K562 (cell line): Measurements from ENCODE around the gene RETREG1. TPM values are rescaled to one million over a fixed set of nuclear protein-coding genes. Genes with fewer than 3 reads are reported as not detected.

ENCODE experiments used
- ATAC-seq: fragments of 200-7000 bp; cut with Tn5 transposase; 3 replicates; pipeline ENCODE4 v1.9.1; 2020; ENCODE audit warnings: moderate library complexity
- BruUV-seq: library from RNA; stranded (reverse); fragments of 400-500 nt; replicated peaks from 2 replicates; lab custom pipeline; 2021; lab: Mats Ljungman, UMichigan
- CTCF ChIA-PET: fragments of 300-600 bp; formaldehyde crosslinking; extraction: SDS; loops from one replicate; lab custom pipeline; 2021; ENCODE audit warnings: low intra/inter-chr PET ratio; lab: Yijun Ruan, JAX
- POLR2A ChIA-PET: fragments of 300-600, 350-650 bp; sonication (Branson Sonifier 250); formaldehyde crosslinking; extraction: SDS; loops from one replicate; lab custom pipeline; 2021; ENCODE audit warnings: antibody characterized with exemption, inconsistent platforms; lab: Yijun Ruan, JAX
- DNase-seq, 4 experiments: peaks; one replicate each; pipeline versions ENCODE4 v3.0.0 to v3.0.0-alpha.2; 2011 to 2018; ENCODE audit warnings: low spot score in 3 of 4, mixed read lengths in 3 of 4; ENCODE audit errors: extremely low read depth in 1 of 4
- FAIRE-seq: peaks from 2 replicates; lab custom pipeline; 2011; peaks lifted over from hg19 to GRCh38; lab: Jason Lieb, UNC
- H2AFZ ChIP-seq: 2 replicates; pipeline ENCODE4 v1.6.0; 2011; ENCODE audit warnings: low read depth, low read length, control low read depth, inconsistent platforms
- H3K27ac ChIP-seq: fragments of 200-600 bp; 3 replicates; pipeline ENCODE4 v1.8.0; 2011; ENCODE audit warnings: low read depth, mild to moderate bottlenecking, control low read depth, inconsistent platforms, low read length, moderate library complexity, mixed read lengths; ENCODE audit errors: extremely low read depth
- H3K27me3 ChIP-seq, 2 experiments: fragments of 300-600 bp in 1 of 2; 2 replicates in 1 of 2; 3 replicates in 1 of 2; pipeline versions ENCODE4 v1.6.0 to v1.8.0; 2011; ENCODE audit warnings: inconsistent platforms in 2 of 2, low read length in 2 of 2, mild to moderate bottlenecking in 1 of 2, mixed read lengths in 1 of 2, moderate library complexity in 1 of 2; ENCODE audit not compliant: control insufficient read depth in 2 of 2, insufficient read depth in 2 of 2
- H3K36me3 ChIP-seq: fragments of 300-600 bp; 3 replicates; pipeline ENCODE4 v1.8.0; 2011; ENCODE audit warnings: mild to moderate bottlenecking, low read length, inconsistent platforms; ENCODE audit not compliant: control insufficient read depth, insufficient read depth
- H3K4me1 ChIP-seq, 2 experiments: fragments of 200-600 bp in 1 of 2; replicated peaks in 1 of 2; 2 replicates in 1 of 2; 3 replicates in 1 of 2; pipeline versions ENCODE4 v1.5.1 to v1.8.0; 2011; ENCODE audit warnings: inconsistent platforms in 2 of 2, low read length in 2 of 2, mild to moderate bottlenecking in 1 of 2, mixed read lengths in 1 of 2, moderate library complexity in 1 of 2; ENCODE audit not compliant: control insufficient read depth in 2 of 2, insufficient read depth in 2 of 2
- H3K4me2 ChIP-seq: 2 replicates; pipeline ENCODE4 v1.6.1; 2011; ENCODE audit warnings: low read length, control low read depth, inconsistent platforms, mixed read lengths; ENCODE audit not compliant: insufficient read depth
- H3K4me3 ChIP-seq: fragments of 200-600 bp; sonication (generic), shearing (Covaris generic); 2 replicates; pipeline ENCODE4 v1.5.1; 2016; ENCODE audit warnings: control low read depth, inconsistent platforms
- H3K79me2 ChIP-seq: fragments of 200-600 bp; 3 replicates; pipeline ENCODE4 v1.8.0; 2011; ENCODE audit warnings: low read length, inconsistent platforms; ENCODE audit not compliant: control insufficient read depth, insufficient read depth
- H3K9ac ChIP-seq, 2 experiments: 2 replicates each; pipeline versions ENCODE4 v1.6.0 to v1.6.1; 2011; ENCODE audit warnings: low read depth in 2 of 2, low read length in 2 of 2, control low read depth in 1 of 2, inconsistent platforms in 1 of 2, mild to moderate bottlenecking in 1 of 2, mixed read lengths in 1 of 2; ENCODE audit not compliant: insufficient read depth in 1 of 2
- H3K9me1 ChIP-seq: one replicate; pipeline ENCODE4 v1.6.0; 2011; ENCODE audit warnings: inconsistent platforms, mild to moderate bottlenecking, low read length, moderate library complexity; ENCODE audit not compliant: control insufficient read depth, insufficient read depth
- H3K9me3 ChIP-seq: replicated peaks from 2 replicates; pipeline ENCODE4 v1.5.1; 2011; ENCODE audit warnings: low read depth, low read length, inconsistent platforms; ENCODE audit not compliant: control insufficient read depth, insufficient read depth
- H4K20me1 ChIP-seq: replicated peaks from 2 replicates; pipeline ENCODE4 v1.6.1; 2011; ENCODE audit warnings: low read length, inconsistent platforms, mixed read lengths; ENCODE audit not compliant: control insufficient read depth, insufficient read depth
- ATF6 ChIP-seq: sonication (generic); formaldehyde crosslinking; IDR thresholded peaks from 2 replicates; pipeline ENCODE4 v1.4.0; 2020; ENCODE audit warnings: mild to moderate bottlenecking, missing genetic modification reagents
- CCNT2 ChIP-seq: IDR thresholded peaks from 2 replicates; pipeline ENCODE4 v1.6.1; 2011; ENCODE audit warnings: borderline replicate concordance, low read depth, mild to moderate bottlenecking, moderate library complexity, mixed read lengths, low read length; ENCODE audit not compliant: insufficient read length; ENCODE audit errors: extremely low read depth
- KLF16 ChIP-seq: IDR thresholded peaks from 2 replicates; pipeline ENCODE4 v1.6.1; 2016; ENCODE audit warnings: antibody characterized with exemption
- MBD2 ChIP-seq: sonication (generic); IDR thresholded peaks from 2 replicates; pipeline ENCODE4 v1.6.1; 2016; ENCODE audit warnings: low read depth, borderline replicate concordance
- MIER1 ChIP-seq: fragments of 450-650 bp; IDR thresholded peaks from 2 replicates; pipeline ENCODE4 v1.6.1; 2016; ENCODE audit warnings: antibody characterized with exemption, mild to moderate bottlenecking, low read depth
- RBM14 ChIP-seq: fragments of 200-400 bp; formaldehyde crosslinking; IDR thresholded peaks from 2 replicates; pipeline ENCODE4 v1.6.1; 2018; ENCODE audit warnings: low read depth, mild to moderate bottlenecking, low read length, moderate library complexity, borderline replicate concordance; ENCODE audit not compliant: insufficient read depth
- SMAD2 ChIP-seq: fragments of 150-350 bp; IDR thresholded peaks from 2 replicates; pipeline ENCODE4 v1.6.1; 2014; ENCODE audit warnings: low read depth, mild to moderate bottlenecking, low read length
- THRAP3 ChIP-seq: fragments of 450-650 bp; IDR thresholded peaks from 2 replicates; pipeline ENCODE4 v1.6.1; 2016; ENCODE audit warnings: mild to moderate bottlenecking, inconsistent platforms, borderline replicate concordance
- ZNF174 ChIP-seq: fragments of 250-450 bp; sonication (Bioruptor Pico); IDR thresholded peaks from 2 replicates; pipeline ENCODE4 v1.4.0; 2020; ENCODE audit warnings: mild to moderate bottlenecking
- WGBS: fragments of 100-300 bp; shearing (Covaris generic); methylation state at CpG from one replicate; pipeline ENCODE4 v1.1.6; 2016; ENCODE audit warnings: low coverage, mixed read lengths; ENCODE audit not compliant: insufficient coverage; ENCODE audit errors: missing lambda C conversion rate; 5-methylcytosine and 5-hydroxymethylcytosine counted together
- in situ Hi-C: fragments of 300-500 bp; cut with MboI; formaldehyde crosslinking; loops from 4 replicates; pipeline ENCODE4 v1.15.0; 2018; ENCODE audit warnings: inconsistent platforms, mixed read lengths
- intact Hi-C: fragments of 100-400 bp; cut with micrococcal nuclease; formaldehyde crosslinking; loops from 2 replicates; pipeline ENCODE4 v1.14.2; 2022
- polyA plus RNA-seq, 8 experiments: library from polyadenylated mRNA; depleted of rRNA in 4 of 8; stranded (reverse) in 5 of 8; unstranded in 3 of 8; fragments of >200 nt; fragmentation: Nextera tagmentation in 2 of 8; fragmentation: Illumina TruSeq in 1 of 8; extraction: Ambion mirVana in 2 of 8; extraction: Trizol in 1 of 8; gene quantifications; 2 replicates each; pipeline versions ENCODE4 v1.2.1 to v1.2.3, GENCODE V29; 2011 to 2014; ENCODE audit warnings: inconsistent platforms in 1 of 8, missing spikeins in 1 of 8
- total RNA-seq, 7 experiments: library from RNA; depleted of rRNA in 6 of 7; stranded (reverse); fragments of >200 nt in 6 of 7; fragmentation: Illumina TruSeq in 2 of 7; extraction: Trizol in 2 of 7; gene quantifications; 2 replicates each; pipeline versions ENCODE4 v1.2.1 to v1.2.3, GENCODE V29; 2011 to 2021; ENCODE audit warnings: low replicate concordance in 1 of 7
- TF ChIP-seq, protein P1 (sequence below): fragments of 250-450 bp; sonication (Bioruptor Pico); IDR thresholded peaks from 2 replicates; pipeline ENCODE4 v1.5.0; 2020; ENCODE audit warnings: mild to moderate bottlenecking, borderline replicate concordance
- TF ChIP-seq, protein P2 (sequence below), 2 experiments: fragments of 450-650 bp in 1 of 2; sonication (generic) in 1 of 2; formaldehyde crosslinking; conservative IDR thresholded peaks; 2 replicates each; pipeline versions ENCODE4 v1.4.0 to v1.8.1; 2020 to 2022; ENCODE audit warnings: mild to moderate bottlenecking in 1 of 2, missing genetic modification reagents in 1 of 2
- TF ChIP-seq, protein P3 (sequence below): sonication (generic); formaldehyde crosslinking; IDR thresholded peaks from 2 replicates; pipeline ENCODE4 v1.5.0; 2020; ENCODE audit warnings: missing genetic modification reagents
- TF ChIP-seq, protein P4 (sequence below): fragments of 200-400 bp; formaldehyde crosslinking; IDR thresholded peaks from 2 replicates; pipeline ENCODE4 v1.6.1; 2017; ENCODE audit warnings: mild to moderate bottlenecking, low read depth, low read length, moderate library complexity

Gene RETREG1
- total and polyA plus RNA-seq, 9 of the 15 experiments (the other 6 are each of a cell fraction or from before 2014, with no cell fraction given) = 0.01 to 0.20 (median 0.08) TPM; not detected in 5

- TF ChIP-seq, protein P1, sequence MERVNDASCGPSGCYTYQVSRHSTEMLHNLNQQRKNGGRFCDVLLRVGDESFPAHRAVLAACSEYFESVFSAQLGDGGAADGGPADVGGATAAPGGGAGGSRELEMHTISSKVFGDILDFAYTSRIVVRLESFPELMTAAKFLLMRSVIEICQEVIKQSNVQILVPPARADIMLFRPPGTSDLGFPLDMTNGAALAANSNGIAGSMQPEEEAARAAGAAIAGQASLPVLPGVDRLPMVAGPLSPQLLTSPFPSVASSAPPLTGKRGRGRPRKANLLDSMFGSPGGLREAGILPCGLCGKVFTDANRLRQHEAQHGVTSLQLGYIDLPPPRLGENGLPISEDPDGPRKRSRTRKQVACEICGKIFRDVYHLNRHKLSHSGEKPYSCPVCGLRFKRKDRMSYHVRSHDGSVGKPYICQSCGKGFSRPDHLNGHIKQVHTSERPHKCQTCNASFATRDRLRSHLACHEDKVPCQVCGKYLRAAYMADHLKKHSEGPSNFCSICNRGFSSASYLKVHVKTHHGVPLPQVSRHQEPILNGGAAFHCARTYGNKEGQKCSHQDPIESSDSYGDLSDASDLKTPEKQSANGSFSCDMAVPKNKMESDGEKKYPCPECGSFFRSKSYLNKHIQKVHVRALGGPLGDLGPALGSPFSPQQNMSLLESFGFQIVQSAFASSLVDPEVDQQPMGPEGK (CRISPR knock-in tag) = no peak
- no peak for TF ChIP-seq KLF16
- no peak for TF ChIP-seq MIER1
- no peak for TF ChIP-seq SMAD2
- no peak for TF ChIP-seq THRAP3
- TF ChIP-seq, protein P2, sequence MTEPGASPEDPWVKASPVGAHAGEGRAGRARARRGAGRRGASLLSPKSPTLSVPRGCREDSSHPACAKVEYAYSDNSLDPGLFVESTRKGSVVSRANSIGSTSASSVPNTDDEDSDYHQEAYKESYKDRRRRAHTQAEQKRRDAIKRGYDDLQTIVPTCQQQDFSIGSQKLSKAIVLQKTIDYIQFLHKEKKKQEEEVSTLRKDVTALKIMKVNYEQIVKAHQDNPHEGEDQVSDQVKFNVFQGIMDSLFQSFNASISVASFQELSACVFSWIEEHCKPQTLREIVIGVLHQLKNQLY (CRISPR knock-in tag; conservative IDR thresholded peaks at IDR 0.05) = no peak
Measured at GRCh38 chr5:16519435-16519834, 97.4 kb downstream of the RETREG1 start (continued).

- DNase-seq = no peak
- ChIA-PET CTCF (no interaction called here), POLR2A (no interaction called here)
- no peaks in the 10 kb centered on the region for H3K36me3 ChIP-seq
- H3K9ac ChIP-seq = no peak overlapping the region
- no peak overlapping the region for H3K4me3 ChIP-seq
- H2AFZ ChIP-seq = no peak overlapping the region
- H3K9me1 ChIP-seq = no peaks in the 10 kb centered on the region
- no peak overlapping the region for H3K27ac ChIP-seq
- no TSS peak for BruUV-seq
- no peaks in the 10 kb centered on the region for H3K79me2 ChIP-seq
- H4K20me1 ChIP-seq = 0 out of 2 replicates have a peak, but pooled peaks cover 3% of the 10 kb centered on the region
- in situ Hi-C loops = no loop called here
- peaks cover 8% of the 10 kb centered on the region in 2 experiments for H3K27me3 ChIP-seq
- H3K4me2 ChIP-seq = no peak overlapping the region
- TF ChIP-seq MBD2 (no peak), CCNT2 (no peak), RBM14 (no peak), ZNF174 (CRISPR knock-in tag) (no peak), ATF6 (CRISPR knock-in tag) (no peak)
- TF ChIP-seq, protein P3, sequence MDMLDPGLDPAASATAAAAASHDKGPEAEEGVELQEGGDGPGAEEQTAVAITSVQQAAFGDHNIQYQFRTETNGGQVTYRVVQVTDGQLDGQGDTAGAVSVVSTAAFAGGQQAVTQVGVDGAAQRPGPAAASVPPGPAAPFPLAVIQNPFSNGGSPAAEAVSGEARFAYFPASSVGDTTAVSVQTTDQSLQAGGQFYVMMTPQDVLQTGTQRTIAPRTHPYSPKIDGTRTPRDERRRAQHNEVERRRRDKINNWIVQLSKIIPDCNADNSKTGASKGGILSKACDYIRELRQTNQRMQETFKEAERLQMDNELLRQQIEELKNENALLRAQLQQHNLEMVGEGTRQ (CRISPR knock-in tag) = no peak
- TF ChIP-seq, protein P4, sequence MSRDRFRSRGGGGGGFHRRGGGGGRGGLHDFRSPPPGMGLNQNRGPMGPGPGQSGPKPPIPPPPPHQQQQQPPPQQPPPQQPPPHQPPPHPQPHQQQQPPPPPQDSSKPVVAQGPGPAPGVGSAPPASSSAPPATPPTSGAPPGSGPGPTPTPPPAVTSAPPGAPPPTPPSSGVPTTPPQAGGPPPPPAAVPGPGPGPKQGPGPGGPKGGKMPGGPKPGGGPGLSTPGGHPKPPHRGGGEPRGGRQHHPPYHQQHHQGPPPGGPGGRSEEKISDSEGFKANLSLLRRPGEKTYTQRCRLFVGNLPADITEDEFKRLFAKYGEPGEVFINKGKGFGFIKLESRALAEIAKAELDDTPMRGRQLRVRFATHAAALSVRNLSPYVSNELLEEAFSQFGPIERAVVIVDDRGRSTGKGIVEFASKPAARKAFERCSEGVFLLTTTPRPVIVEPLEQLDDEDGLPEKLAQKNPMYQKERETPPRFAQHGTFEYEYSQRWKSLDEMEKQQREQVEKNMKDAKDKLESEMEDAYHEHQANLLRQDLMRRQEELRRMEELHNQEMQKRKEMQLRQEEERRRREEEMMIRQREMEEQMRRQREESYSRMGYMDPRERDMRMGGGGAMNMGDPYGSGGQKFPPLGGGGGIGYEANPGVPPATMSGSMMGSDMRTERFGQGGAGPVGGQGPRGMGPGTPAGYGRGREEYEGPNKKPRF = no peak
- H3K9me3 ChIP-seq = no peaks in the 10 kb centered on the region
- no peak for ATAC-seq
- no peaks in the 10 kb centered on the region for H3K4me1 ChIP-seq
- no peak for FAIRE-seq
- intact Hi-C loops = no loop called here
- 0% methylated on average over 2 of the region's 2 CpGs for WGBS
Measured at GRCh38 chr5:16518606-16519005, 98.2 kb downstream of the RETREG1 start.
